Gastrocnemius medialis (tissue), 4 donors: ENCODE measurements around the gene RNF224.

ENCODE experiments used
- CTCF ChIP-seq, 5 experiments: fragments of 450-650 bp in 3 of 5; fragments of 200-600 bp in 2 of 5; sonication (generic) in 2 of 5; IDR thresholded peaks in 4 of 5; conservative IDR thresholded peaks in 1 of 5; 1 replicate in 4 of 5; 2 replicates in 1 of 5; pipeline ENCODE4 v1.5.1; 2016 to 2019; ENCODE audit warnings: antibody characterized with exemption in 5 of 5, mild to moderate bottlenecking in 3 of 5, moderate library complexity in 3 of 5
- POLR2A ChIP-seq, 2 donors: fragments of 450-650 bp; IDR thresholded peaks; one replicate each; pipeline ENCODE4 v1.6.1; 2017; ENCODE audit warnings: antibody characterized with exemption in 2 of 2, mild to moderate bottlenecking in 2 of 2, moderate library complexity in 2 of 2

- TF ChIP-seq CTCF (IDR thresholded peaks at IDR 0.05 in 4 of 5, conservative IDR thresholded peaks at IDR 0.05 in 1 of 5) (no peak), POLR2A (IDR thresholded peaks at IDR 0.05) (no peak)
These were observed 47.9 kb downstream of the RNF224 start for GRCh38 chr9:137275203-137275587.
